Measurements from ENCODE around the gene CELSR3. TPM values are rescaled to one million over a fixed set of nuclear protein-coding genes. Genes with fewer than 3 reads are reported as not detected.

Gene CELSR3
- total RNA-seq, 2 donors from 2014 or later = 0.65 to 0.67 TPM

GRCh38 chr3:48644898-48645760 lies 17.6 kb downstream of the CELSR3 start:
- intact Hi-C loops (cut with DNase I) = no loop called here
- DNase-seq (ENCODE audit: low spot score) = no peak

GRCh38 chr3:48642605-48643004 lies 20.1 kb downstream of the CELSR3 start:
- no peak for DNase-seq (ENCODE audit: low spot score)
- intact Hi-C loops (cut with DNase I) = no loop called here

- DNase-seq (ENCODE audit: low spot score) = no peak
- intact Hi-C loops (cut with DNase I) = no loop called here
Measured at GRCh38 chr3:48641396-48641795, 21.3 kb downstream of the CELSR3 start.

- DNase-seq (ENCODE audit: low spot score) = no peak
- intact Hi-C loops (cut with DNase I) = no loop called here
Measured at GRCh38 chr3:48639944-48640606, 22.6 kb downstream of the CELSR3 start.

GRCh38 chr3:48637305-48637704 lies 25.4 kb downstream of the CELSR3 start:
- intact Hi-C loops (cut with DNase I) = no loop called here
- DNase-seq (ENCODE audit: low spot score) = no peak

- DNase-seq (ENCODE audit: low spot score) = no peak
- intact Hi-C loops (cut with DNase I) = no loop called here
Measured at GRCh38 chr3:48636149-48636655, 26.5 kb downstream of the CELSR3 start.

- peak; percentile 99 for DNase-seq (ENCODE audit: low spot score)
- intact Hi-C loops (cut with DNase I) = no loop called here
Measured at GRCh38 chr3:48635222-48636021, 27.3 kb downstream of the CELSR3 start, which contains the start of gene SLC26A6. Gene SLC26A6 (minus strand): TSS chr3:48635461. CDS start chr3:48635393, 68 bp downstream.

- intact Hi-C loops (cut with DNase I) = no loop called here
- DNase-seq (ENCODE audit: low spot score) = peak; percentile 89
Measured at GRCh38 chr3:48634661-48635221, 27.9 kb downstream of the CELSR3 start.

- intact Hi-C loops (cut with DNase I) = no loop called here
- no peak for DNase-seq (ENCODE audit: low spot score)
Measured at GRCh38 chr3:48633743-48634142, 28.9 kb downstream of the CELSR3 start.

GRCh38 chr3:48633256-48633655 lies 29.4 kb downstream of the CELSR3 start:
- intact Hi-C loops (cut with DNase I) = no loop called here

GRCh38 chr3:48631516-48632448 lies 30.9 kb downstream of the CELSR3 start:
- DNase-seq (ENCODE audit: low spot score) = no peak
- intact Hi-C loops (cut with DNase I) = no loop called here

More at GRCh38 chr3:48633256-48633655, 29.4 kb downstream of the CELSR3 start:
- DNase-seq (ENCODE audit: low spot score) = no peak

GRCh38 chr3:48630833-48631232 lies 31.9 kb downstream of the CELSR3 start:
- DNase-seq (ENCODE audit: low spot score) = no peak
- intact Hi-C loops (cut with DNase I) = no loop called here

- peak; percentile 68 for DNase-seq (ENCODE audit: low spot score)
- intact Hi-C loops (cut with DNase I) = no loop called here
Measured at GRCh38 chr3:48630407-48630806, 32.3 kb downstream of the CELSR3 start.

GRCh38 chr3:48629894-48630293 lies 32.8 kb downstream of the CELSR3 start:
- peak; percentile 48 for DNase-seq (ENCODE audit: low spot score)
- intact Hi-C loops (cut with DNase I) = no loop called here

- no peak for DNase-seq (ENCODE audit: low spot score)
- intact Hi-C loops (cut with DNase I) = no loop called here
Measured at GRCh38 chr3:48628277-48629017, 34.2 kb downstream of the CELSR3 start.

- DNase-seq (ENCODE audit: low spot score) = peak; percentile 54
- intact Hi-C loops (cut with DNase I) = no loop called here
Measured at GRCh38 chr3:48625600-48625999, 37.1 kb downstream of the CELSR3 start.

- intact Hi-C loops (cut with DNase I) = no loop called here
- DNase-seq (ENCODE audit: low spot score) = no peak
Measured at GRCh38 chr3:48624767-48625166, 37.9 kb downstream of the CELSR3 start.

Data from posterior vena cava (tissue), 2 donors.